ENCODE measurements around the gene OR1M1.
A peak's percentile ranks its signal among the peaks of the same experiment; 100 is the strongest.

The OR1M1 gene

DNA sequence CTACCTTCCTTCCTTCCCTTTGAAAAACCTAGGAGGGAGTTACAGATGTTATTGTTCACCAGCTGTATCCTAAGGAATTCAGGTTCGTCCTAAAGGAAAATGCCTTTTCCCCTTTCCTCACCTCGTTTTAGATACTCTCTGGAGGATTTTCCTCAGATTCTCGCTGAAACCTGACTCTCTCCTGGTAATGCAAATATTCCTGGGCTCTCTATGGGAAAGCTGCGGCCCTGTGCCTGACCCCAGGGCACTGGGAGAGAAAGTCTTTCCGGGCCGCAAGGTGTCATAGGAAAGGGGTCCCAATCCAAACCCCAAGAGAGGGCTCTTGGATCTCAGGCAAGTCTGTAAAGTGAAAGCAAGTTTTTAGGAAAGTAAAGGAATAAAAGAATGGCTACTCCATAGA, 13.1 kb upstream of the OR1M1 start:
- no peak for DNase-seq (ENCODE audit: low read depth in 2 of 3, low spot score in 2 of 3)

DNA sequence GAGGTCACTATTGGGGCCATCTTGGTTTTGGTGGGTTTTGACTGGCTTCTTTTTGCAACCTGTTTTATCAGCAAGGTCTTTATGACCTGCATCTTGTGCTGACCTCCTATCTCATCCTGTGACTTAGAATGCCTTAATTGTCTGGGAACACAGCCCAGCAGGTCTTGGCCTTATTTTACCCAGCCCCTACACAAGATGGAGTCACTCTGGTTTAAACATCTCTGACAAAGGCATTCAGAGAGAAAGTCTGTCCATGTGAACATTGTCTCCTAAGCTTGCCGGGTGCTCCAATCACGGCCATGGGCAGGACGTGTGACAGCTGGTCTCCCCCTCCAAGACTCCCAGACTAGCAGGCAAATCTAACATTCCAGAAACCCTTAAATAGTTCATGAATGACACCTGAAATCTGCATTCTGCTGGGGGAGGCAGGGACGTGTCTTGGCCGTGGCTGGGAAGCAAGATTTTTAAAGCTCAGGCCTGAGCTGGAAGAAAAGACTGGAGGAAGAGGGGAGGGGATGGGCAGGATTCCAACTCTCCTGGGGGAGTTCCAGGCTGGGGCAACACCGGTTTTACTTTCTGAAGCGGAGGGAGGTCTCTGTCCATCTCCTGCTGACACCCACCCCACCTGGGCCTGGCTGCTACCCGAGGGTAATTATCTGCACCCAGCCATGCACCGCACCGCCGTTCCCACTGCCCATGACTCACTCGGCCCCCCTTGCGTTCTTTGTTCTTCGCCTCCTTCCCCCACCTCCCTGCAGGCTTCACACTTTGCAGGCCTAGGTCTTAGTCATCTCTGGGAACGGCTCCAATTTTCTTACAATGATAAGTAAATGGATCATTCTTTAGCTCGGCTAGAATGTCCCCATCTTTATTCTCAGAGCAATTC, 11.6 kb upstream of the OR1M1 start:
- no peak for DNase-seq (ENCODE audit: low read depth in 2 of 3, low spot score in 2 of 3)

DNA sequence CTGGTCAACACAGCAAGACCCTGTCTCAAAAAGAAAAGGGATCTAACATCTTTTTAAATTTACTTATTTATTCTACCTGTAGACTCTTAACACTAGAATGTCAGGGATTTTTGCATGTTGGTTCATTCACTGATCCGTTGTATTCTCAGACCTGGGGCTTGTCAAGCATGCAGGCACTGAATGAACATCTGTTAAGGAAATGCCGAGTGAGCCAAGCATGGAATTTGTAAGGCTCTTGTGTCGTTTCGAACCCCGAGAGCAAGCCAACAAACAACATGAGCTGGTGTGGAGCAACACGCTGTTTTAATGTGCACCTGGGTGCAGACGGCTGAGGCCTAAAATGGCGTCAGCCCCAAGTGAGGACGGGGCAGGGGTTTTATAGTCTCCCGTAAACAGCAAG, 10.0 kb upstream of the OR1M1 start:
- no peak for DNase-seq (ENCODE audit: low read depth in 2 of 3, low spot score in 2 of 3)

DNA sequence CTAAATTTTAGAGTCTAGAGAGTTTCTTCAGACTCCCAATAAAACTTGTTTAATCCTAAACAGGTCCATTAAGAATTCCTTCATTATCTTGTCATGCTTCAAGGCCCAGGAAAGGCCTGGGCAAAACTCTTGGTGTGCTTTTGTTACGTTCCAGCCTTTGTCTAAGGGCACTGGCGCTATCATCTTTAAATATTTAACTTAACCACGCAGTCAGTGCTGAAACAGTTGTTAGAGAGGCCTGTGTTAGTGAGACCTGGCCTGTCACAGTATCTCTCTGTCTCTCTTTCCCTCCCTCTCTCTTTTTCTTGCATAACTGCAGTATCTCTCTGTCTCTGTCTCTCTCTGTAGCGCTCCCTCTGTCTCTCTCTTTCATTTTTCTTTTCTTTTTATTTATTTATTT, 8.2 kb upstream of the OR1M1 start:
- DNase-seq (ENCODE audit: low read depth in 2 of 3, low spot score in 2 of 3) = no peak

DNA sequence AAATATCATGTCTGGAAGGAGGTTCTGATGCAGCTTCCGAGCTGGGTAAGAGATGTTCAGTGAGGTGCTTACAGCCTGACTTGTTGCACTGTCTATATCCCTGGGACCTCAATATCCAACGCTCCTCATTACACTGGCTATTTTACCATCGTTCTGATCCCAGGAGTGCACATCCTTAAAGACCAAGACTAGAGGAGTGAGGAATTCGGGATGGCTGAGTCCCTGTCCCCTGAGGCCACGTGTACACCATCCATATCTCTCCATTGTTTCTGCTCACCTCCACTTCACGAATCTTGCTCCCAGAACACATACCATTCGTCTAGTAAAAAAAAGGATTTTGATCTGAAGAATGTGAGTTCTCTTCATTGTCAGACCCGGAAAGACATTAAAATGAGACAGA, 20.5 kb downstream of the OR1M1 start, which contains the start of gene OR7G2:
TSS of gene OR7G2 (minus strand) at position 101 of the 400 bp plus-strand sequence. CDS start 4,232 bp downstream, outside the sequence.
- DNase-seq (ENCODE audit: low read depth in 2 of 3, low spot score in 2 of 3) = no peak

DNA sequence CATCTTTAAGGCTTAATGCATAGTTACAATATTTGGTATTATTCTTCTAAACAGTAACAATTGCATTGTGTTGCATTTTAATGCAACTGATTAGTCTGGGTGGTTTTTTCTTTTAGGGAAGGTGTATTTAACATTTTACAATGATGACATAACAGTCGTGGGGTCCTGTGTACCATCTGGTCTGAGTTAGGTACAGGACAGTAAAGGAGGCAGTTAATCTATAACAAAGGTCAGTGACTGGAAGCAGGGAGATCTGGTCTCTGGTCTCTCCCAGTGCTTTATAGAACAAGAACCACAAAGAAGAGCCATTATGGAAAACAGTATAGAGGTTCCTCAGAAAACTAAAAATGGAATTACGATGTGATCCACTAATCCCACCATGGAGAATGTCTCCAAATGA, 23.1 kb downstream of the OR1M1 start:
- no peak for DNase-seq (ENCODE audit: low read depth in 2 of 3, low spot score in 2 of 3)

DNA sequence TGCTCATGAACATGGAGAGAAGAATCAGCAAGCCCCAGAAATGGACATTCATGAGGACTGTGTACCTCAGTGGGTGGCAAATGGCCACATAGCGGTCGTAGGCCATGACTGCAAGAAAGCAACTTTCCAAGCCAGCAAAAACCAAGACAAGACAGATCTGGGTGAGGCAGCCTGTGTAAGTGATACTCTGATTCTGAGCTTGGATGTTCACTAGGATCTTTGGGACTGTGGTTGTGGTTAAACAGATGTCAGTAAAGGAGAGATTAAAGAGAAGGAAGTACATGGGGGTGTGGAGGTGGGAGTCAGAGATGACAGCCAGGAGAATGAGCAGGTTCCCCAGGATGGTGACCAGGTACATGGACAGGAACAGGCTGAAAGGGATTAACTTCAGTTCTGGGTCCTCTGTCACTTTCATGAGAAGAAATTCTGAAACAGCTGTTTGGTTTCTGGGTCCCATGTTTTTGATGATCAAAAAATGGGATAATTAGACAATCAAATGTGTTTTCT, 28.5 kb downstream of the OR1M1 start, which contains the start of gene OR7G1:
TSS of gene OR7G1 (minus strand) at position 457 of the 507 bp plus-strand sequence. CDS start at position 457, 0 bp downstream.
- DNase-seq (ENCODE audit: low read depth in 2 of 3, low spot score in 2 of 3) = no peak

DNA sequence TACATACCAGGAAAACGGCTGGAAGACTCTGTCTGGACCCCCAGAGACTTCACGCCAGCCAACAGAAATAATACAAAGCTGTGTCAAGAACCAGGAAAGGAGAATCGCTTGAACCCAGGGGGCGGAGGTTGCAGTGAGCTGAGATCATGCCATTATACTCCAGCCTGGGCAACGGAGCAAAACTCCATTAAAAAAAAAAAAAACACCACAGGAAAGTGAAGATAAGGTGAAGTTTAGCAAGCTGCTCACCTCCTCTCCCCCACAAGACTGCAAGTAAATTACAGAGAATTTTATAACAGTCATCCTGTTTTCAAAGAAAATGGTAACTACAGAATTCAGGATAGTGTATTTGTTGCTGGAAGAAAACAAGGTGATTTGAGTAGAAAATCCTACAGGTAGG, 29.7 kb downstream of the OR1M1 start:
- no peak for DNase-seq (ENCODE audit: low read depth in 2 of 3, low spot score in 2 of 3)

DNA sequence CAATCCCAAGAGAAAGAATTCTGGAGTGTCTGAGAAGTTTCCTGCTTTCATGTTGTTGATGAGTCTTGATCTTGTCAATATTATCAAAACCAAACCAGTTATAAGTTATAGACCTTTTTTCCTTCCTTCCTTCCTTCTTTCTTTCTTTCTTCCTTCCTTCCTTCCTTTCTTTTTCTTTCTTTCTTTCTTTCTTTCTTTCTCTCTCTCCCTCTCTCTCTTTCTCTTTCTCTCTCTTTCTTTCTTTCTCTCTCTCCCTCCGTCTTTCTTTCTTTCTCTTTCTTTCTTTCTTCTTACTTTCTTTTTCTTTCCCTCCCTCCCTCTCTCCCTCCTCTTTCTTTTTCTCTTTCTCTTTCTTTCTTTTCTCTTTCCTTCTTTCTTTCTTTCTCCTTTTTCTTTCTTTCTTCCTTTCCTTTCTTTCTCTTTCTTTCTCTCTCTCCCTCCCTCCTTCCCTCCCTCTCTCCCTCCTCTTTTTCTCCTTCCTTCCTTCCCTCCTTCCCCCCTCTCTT, 40.1 kb downstream of the OR1M1 start, which contains the start of gene OR7G3:
TSS of gene OR7G3 (minus strand) at position 51 of the 506 bp plus-strand sequence. CDS start at position 51, 0 bp downstream.
- no peak for DNase-seq (ENCODE audit: low read depth in 2 of 3, low spot score in 2 of 3)

DNA sequence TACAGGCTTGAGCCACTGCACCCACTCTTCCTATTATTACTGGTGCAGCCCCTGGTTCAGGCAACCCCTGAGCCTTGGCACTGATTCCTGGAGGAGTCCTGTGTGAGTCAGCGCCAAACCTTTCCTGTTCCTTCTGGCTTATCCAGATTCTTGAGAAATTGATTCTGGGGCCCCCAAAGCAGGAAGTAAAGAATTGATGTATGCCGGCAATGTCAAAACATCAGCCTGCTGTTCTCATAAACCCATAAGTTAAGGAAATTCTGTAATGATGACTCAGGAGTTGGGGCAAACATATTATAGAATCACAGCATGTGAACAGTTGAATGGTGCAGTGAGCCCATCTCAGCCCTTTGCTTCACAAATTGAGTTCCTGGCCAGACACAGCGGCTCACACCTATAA, 41.3 kb downstream of the OR1M1 start:
- no peak for DNase-seq (ENCODE audit: low read depth in 2 of 3, low spot score in 2 of 3)

DNA sequence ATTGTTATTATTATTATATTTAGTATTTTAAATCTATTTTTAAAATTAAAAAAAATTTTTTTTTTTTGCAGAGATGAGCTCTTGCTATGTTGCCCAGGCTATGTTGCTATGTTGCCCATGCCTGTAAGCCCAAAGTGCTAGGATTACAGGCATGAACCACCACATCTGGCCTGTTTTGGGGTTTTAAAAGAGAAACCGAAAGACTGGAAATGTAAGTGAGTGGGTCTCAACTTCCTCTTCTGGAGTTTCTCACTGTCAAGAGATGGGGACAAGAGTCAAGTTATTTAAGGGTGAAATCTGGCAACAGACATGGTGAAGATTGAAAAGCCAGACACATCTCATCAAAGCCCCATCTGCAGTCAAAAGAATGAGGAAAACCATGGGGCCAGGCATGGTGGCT, 44.1 kb downstream of the OR1M1 start:
- DNase-seq (ENCODE audit: low read depth in 2 of 3, low spot score in 2 of 3) = no peak

DNA sequence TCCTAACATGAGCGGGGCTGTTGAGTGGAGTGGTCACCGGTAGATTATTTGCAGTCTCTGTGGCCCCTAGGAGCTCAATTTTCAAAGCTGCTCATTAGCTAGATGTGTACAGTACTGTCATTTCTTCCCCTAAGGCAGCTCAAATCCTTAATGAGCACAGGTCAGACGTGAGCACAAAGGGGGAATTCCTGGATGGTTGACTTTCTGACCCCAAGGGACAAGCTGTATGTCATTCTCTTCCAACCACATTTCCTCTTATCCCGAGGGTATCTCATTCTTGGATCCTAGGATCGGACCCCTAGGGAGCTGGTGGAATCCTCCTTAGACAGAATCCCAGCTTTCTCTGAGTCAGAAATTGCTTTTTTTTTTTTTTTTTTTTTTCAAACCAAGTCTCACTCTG, 45.6 kb downstream of the OR1M1 start:
- DNase-seq (ENCODE audit: low read depth in 2 of 3, low spot score in 2 of 3) = no peak

DNA sequence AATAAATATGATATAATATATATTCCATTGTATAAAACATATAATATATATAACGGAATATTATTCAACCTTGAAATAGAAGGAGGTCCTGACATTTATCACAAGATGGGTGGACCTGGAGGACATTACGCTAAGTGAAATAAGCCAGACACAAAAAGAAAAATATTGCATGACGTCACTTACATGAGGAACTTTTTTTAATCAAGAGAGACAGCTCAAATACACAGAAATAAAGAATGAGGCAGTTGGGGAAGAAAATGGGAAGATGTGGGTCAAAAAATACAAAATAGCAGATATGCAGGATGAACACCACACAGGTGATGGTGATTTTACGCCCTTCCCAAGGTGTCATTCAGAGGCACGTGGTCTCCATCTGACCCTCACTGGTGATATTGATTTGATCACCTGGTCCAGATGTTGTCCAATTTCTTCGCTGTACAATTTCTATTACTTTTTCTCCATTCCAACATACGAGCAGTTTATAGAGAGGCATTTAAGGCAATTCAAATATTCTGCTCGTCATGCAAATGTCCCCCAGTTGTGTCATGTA, 52.8 kb downstream of the OR1M1 start:
- no peak for DNase-seq (ENCODE audit: low read depth in 2 of 3, low spot score in 2 of 3)

DNA sequence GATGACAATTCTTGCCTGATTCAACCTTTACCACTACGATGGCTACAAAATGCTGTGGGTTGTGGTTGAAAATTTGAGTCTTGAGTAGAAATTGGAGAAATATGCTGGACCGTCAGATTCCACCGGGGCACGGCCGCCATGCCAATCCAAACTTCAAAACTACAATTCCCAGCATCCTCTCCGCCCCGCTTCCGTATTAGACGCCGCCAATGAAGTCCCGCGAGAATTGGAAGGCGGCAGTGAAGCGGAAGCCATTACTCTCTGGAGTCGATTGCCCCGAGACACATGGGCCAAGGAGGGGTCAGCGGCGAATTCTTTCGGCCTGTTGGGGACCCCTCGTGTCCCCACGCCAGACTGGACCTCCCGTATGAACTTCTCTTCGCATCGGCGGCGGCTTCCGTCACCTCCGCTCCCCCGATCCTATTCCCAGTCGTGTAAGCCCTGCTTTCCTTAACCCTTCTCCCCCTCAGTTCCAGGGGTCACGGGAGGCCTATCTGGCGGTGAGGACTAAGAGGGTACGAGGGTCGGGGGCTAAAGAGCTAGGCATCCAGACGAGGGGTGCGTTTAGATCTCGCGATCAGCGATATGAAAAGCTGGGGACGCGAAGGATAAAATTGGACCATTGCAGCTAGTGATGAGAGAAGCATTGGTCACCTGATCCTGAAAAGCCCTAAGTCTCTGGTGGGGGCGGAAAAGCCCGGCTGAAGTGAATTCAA, 53.5 kb downstream of the OR1M1 start, which contains the start of gene ZNF317:
TSS of gene ZNF317 (plus strand) at position 239 of the 716 bp plus-strand sequence. CDS start 15,620 bp downstream, outside the sequence.
- peak; percentile 58 to 67 (median 64) for DNase-seq (ENCODE audit: low read depth in 2 of 3, low spot score in 2 of 3)

DNA sequence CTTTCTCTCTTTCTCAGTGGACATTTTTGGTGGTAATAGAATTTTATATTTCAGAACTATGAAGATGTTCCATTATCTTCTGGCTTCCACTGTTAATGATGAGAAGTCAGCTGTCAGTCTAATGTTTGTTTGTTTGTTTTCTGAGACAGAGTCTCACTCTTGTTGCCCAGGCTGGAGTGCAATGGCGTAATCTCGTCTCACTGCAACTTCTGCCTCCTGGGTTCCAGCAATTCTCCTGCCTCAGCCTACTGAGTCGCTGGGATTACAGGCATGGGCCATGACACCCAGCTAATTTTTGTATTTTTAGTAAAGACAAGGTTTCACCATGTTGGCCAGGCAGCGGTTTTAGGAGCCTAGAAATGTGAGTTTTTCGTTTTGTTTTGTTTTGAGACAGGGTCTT, 58.1 kb downstream of the OR1M1 start:
- DNase-seq (ENCODE audit: low read depth in 2 of 3, low spot score in 2 of 3) = no peak

All from activated CD8-positive, alpha-beta memory T cell treated with anti-CD3 and anti-CD28 coated beads for 48 hours (primary cell).